Naive thymus-derived CD4-positive, alpha-beta T cell (primary cell): ENCODE data around the gene EDA. TPM values are rescaled to one million over a fixed set of nuclear protein-coding genes. Genes with fewer than 3 reads are reported as not detected.
"Not testable (repeated sequence)": the region's sequence is repeated elsewhere in the genome, so short reads cannot be mapped to it uniquely, and the experiment has no call there.

Experiments used
- ATAC-seq: fragments of 150-1000 bp; cut with Tn5 transposase; 2 replicates; pipeline ENCODE4 v1.10.0; 2021; ENCODE audit warnings: mild to moderate bottlenecking, moderate library complexity
- CTCF ChIA-PET: fragments of 350-600 bp; sonication (Branson Sonifier 250); formaldehyde crosslinking; loops from one replicate; lab custom pipeline; 2021; ENCODE audit warnings: antibody characterized with exemption; lab: Charles Lee
- POLR2A ChIA-PET: fragments of 350-600 bp; sonication (Branson Sonifier 250); formaldehyde crosslinking; loops from one replicate; lab custom pipeline; 2021; ENCODE audit warnings: antibody characterized with exemption, inconsistent platforms; lab: Charles Lee
- DNase-seq, 9 donors: peaks; one replicate each; pipeline versions ENCODE4 v3.0.0 to v3.0.0-alpha.2; 2020 to 2022; ENCODE audit warnings: mixed read lengths in 1 of 9
- H3K27ac ChIP-seq: one replicate; pipeline ENCODE4 v1.7.0; 2013; ENCODE audit warnings: mild to moderate bottlenecking, low read depth, low read length, moderate library complexity
- H3K27me3 ChIP-seq, 2 donors: one replicate each; pipeline ENCODE4 v1.7.0; 2013; ENCODE audit warnings: low read length in 2 of 2, mild to moderate bottlenecking in 2 of 2, moderate library complexity in 2 of 2; ENCODE audit not compliant: control insufficient read depth in 2 of 2, insufficient read depth in 2 of 2
- H3K36me3 ChIP-seq, 3 experiments: 1 replicate in 2 of 3; 2 replicates in 1 of 3; pipeline ENCODE4 v1.7.0; 2013; ENCODE audit warnings: low read length in 3 of 3, mild to moderate bottlenecking in 3 of 3, moderate library complexity in 1 of 3; ENCODE audit not compliant: insufficient read depth in 3 of 3, control insufficient read depth in 2 of 3
- H3K4me1 ChIP-seq, 2 donors: one replicate each; pipeline ENCODE4 v1.7.0; 2013; ENCODE audit warnings: low read length in 2 of 2, mild to moderate bottlenecking in 2 of 2, moderate library complexity in 1 of 2; ENCODE audit not compliant: control insufficient read depth in 2 of 2, insufficient read depth in 2 of 2
- H3K4me3 ChIP-seq: 2 replicates; pipeline ENCODE4 v1.7.0; 2013; ENCODE audit warnings: mild to moderate bottlenecking, low read length
- H3K9me3 ChIP-seq, 3 experiments: 1 replicate in 2 of 3; 2 replicates in 1 of 3; pipeline ENCODE4 v1.7.0; 2013; ENCODE audit warnings: low read length in 3 of 3; ENCODE audit not compliant: control insufficient read depth in 2 of 3
- H3K27ac Mint-ChIP-seq, 9 donors: one replicate each; pipeline ENCODE4 v1.8.0; 2020 to 2022; ENCODE audit warnings: mixed read lengths in 9 of 9, mild to moderate bottlenecking in 8 of 9, moderate library complexity in 5 of 9, inconsistent platforms in 2 of 9
- H3K27me3 Mint-ChIP-seq, 5 donors: one replicate each; pipeline ENCODE4 v1.8.0; 2021 to 2022; ENCODE audit warnings: mixed read lengths in 5 of 5, mild to moderate bottlenecking in 1 of 5
- H3K36me3 Mint-ChIP-seq, 5 donors: one replicate each; pipeline ENCODE4 v1.8.0; 2020 to 2022; ENCODE audit warnings: mixed read lengths in 5 of 5, mild to moderate bottlenecking in 3 of 5, inconsistent platforms in 1 of 5
- H3K4me1 Mint-ChIP-seq, 7 donors: one replicate each; pipeline ENCODE4 v1.8.0; 2020 to 2022; ENCODE audit warnings: mixed read lengths in 7 of 7, mild to moderate bottlenecking in 3 of 7, inconsistent platforms in 1 of 7
- H3K4me3 Mint-ChIP-seq, 10 donors: one replicate each; pipeline ENCODE4 v1.8.0; 2020 to 2022; ENCODE audit warnings: mild to moderate bottlenecking in 10 of 10, mixed read lengths in 10 of 10, moderate library complexity in 6 of 10, inconsistent platforms in 2 of 10
- H3K9me3 Mint-ChIP-seq, 11 donors: one replicate each; pipeline ENCODE4 v1.8.0; 2020 to 2022; ENCODE audit warnings: mixed read lengths in 11 of 11, mild to moderate bottlenecking in 4 of 11, inconsistent platforms in 1 of 11, moderate library complexity in 1 of 11
- intact Hi-C, 2 donors: fragments of 100-400 bp; cut with micrococcal nuclease; formaldehyde crosslinking; loops; one replicate each; pipeline ENCODE4 v1.15.1; 2023
- polyA plus RNA-seq, 2 donors: library from polyadenylated mRNA; unstranded; fragments of 300-500 nt; fragmentation: Illumina TruSeq; gene quantifications; one replicate each; pipeline ENCODE4 v1.2.3, GENCODE V29; 2021
- total RNA-seq, 6 experiments: library from RNA in 5 of 6; stranded (reverse) in 5 of 6; gene quantifications; 1 replicate in 5 of 6; 2 replicates in 1 of 6; pipeline ENCODE4 v1.2.3 and lab custom pipeline; 2021 to 2026

Gene EDA
- total and polyA plus RNA-seq, 7 experiments from 2014 or later, result 1.1 to 14.3 (median 2.7) TPM

- ATAC-seq (no peak), DNase-seq (no peak)
- no peak overlapping the region for H3K4me3 Mint-ChIP-seq
- CTCF ChIA-PET, result no interaction called here
- no peaks in the 10 kb centered on the region for H3K36me3 ChIP-seq
- POLR2A ChIA-PET, result no interaction called here
- no peak overlapping the region for H3K27ac ChIP-seq
- H3K4me1 ChIP-seq, result no peaks in the 10 kb centered on the region
- H3K4me1 Mint-ChIP-seq, result peaks cover 0 to 4% (median 0%) of the 10 kb centered on the region in 7 donors
- H3K9me3 Mint-ChIP-seq, result peaks cover 4 to 27% (median 7%) of the 10 kb centered on the region in 11 donors
- H3K9me3 ChIP-seq, result no peaks in the 10 kb centered on the region
- no peaks in the 10 kb centered on the region for H3K27me3 ChIP-seq
- intact Hi-C loops, result no loop called here
- no peak overlapping the region for H3K27ac Mint-ChIP-seq
- H3K36me3 Mint-ChIP-seq, result no peaks in the 10 kb centered on the region
- H3K27me3 Mint-ChIP-seq, result no peaks in the 10 kb centered on the region
- H3K4me3 ChIP-seq, result no peak overlapping the region
These were observed 199.2 kb downstream of the EDA start for GRCh38 chrX:69815063-69815462.

- POLR2A ChIA-PET, result no interaction called here
- Histone ChIP-seq H3K27ac (no peak overlapping the region), H3K9me3 (no peaks in the 10 kb centered on the region), H3K4me1 (no peaks in the 10 kb centered on the region), H3K4me3 (no peak overlapping the region), H3K27me3 (no peaks in the 10 kb centered on the region), H3K36me3 (no peaks in the 10 kb centered on the region)
- DNase-seq, result no peak
- H3K27me3 Mint-ChIP-seq, result no peaks in the 10 kb centered on the region
- no peak overlapping the region for H3K4me3 Mint-ChIP-seq
- CTCF ChIA-PET, result no interaction called here
- H3K4me1 Mint-ChIP-seq, result peaks cover 0 to 4% (median 0%) of the 10 kb centered on the region in 7 donors
- ATAC-seq, result no peak
- intact Hi-C loops, result no loop called here
- H3K9me3 Mint-ChIP-seq, result peaks cover 4 to 27% (median 9%) of the 10 kb centered on the region in 11 donors
- H3K36me3 Mint-ChIP-seq, result no peaks in the 10 kb centered on the region
- H3K27ac Mint-ChIP-seq, result no peak overlapping the region
These were observed 199.6 kb downstream of the EDA start for GRCh38 chrX:69815519-69815918.

GRCh38 chrX:69844636-69845035 is 228.7 kb downstream of the EDA start:
- ChIA-PET POLR2A (no interaction called here), CTCF (no interaction called here)
- no peaks in the 10 kb centered on the region for H3K4me1 Mint-ChIP-seq
- no peak overlapping the region for H3K27ac ChIP-seq
- H3K4me1 ChIP-seq, result no peaks in the 10 kb centered on the region
- H3K4me3 ChIP-seq, result no peak overlapping the region
- H3K4me3 Mint-ChIP-seq, result no peak overlapping the region
- H3K36me3 ChIP-seq, result no peaks in the 10 kb centered on the region
- peaks cover 0 to 8% (median 1%) of the 10 kb centered on the region in 11 donors for H3K9me3 Mint-ChIP-seq
- no peaks in the 10 kb centered on the region for H3K27me3 ChIP-seq
- ATAC-seq, result no peak
- peaks cover 0 to 4% (median 0%) of the 10 kb centered on the region in 5 donors for H3K36me3 Mint-ChIP-seq
- no peak overlapping the region for H3K27ac Mint-ChIP-seq
- intact Hi-C loops, result no loop called here
- no peak for DNase-seq
- H3K9me3 ChIP-seq, result no peaks in the 10 kb centered on the region
- H3K27me3 Mint-ChIP-seq, result no peaks in the 10 kb centered on the region

- Mint-ChIP-seq H3K9me3 (peaks cover 8 to 51% (median 13%) of the 10 kb centered on the region in 11 donors), H3K36me3 (peaks cover 0 to 12% (median 5%) of the 10 kb centered on the region in 5 donors)
- H3K4me1 ChIP-seq, H3K27ac ChIP-seq, H3K36me3 ChIP-seq, POLR2A ChIA-PET, H3K9me3 ChIP-seq, H3K27ac Mint-ChIP-seq, H3K27me3 Mint-ChIP-seq, CTCF ChIA-PET, H3K27me3 ChIP-seq, H3K4me3 Mint-ChIP-seq, ATAC-seq, DNase-seq, intact Hi-C loops, H3K4me3 ChIP-seq, H3K4me1 Mint-ChIP-seq: not testable (repeated sequence)
These were observed 244.1 kb downstream of the EDA start for GRCh38 chrX:69859999-69860398.

- Histone ChIP-seq H3K4me3 (no peak overlapping the region), H3K27me3 (no peaks in the 10 kb centered on the region), H3K27ac (no peak overlapping the region), H3K9me3 (no peaks in the 10 kb centered on the region), H3K36me3 (no peaks in the 10 kb centered on the region), H3K4me1 (no peaks in the 10 kb centered on the region)
- Mint-ChIP-seq H3K27me3 (no peaks in the 10 kb centered on the region), H3K27ac (no peak overlapping the region), H3K9me3 (peaks cover 0 to 33% (median 6%) of the 10 kb centered on the region in 11 donors), H3K4me3 (no peak overlapping the region), H3K4me1 (peaks cover 0 to 2% (median 0%) of the 10 kb centered on the region in 7 donors), H3K36me3 (peaks cover 0 to 7% (median 0%) of the 10 kb centered on the region in 5 donors)
- intact Hi-C loops, result no loop called here
- DNase-seq (no peak), ATAC-seq (no peak)
- POLR2A ChIA-PET, result no interaction called here
- CTCF ChIA-PET, result no interaction called here
These were observed 260.3 kb downstream of the EDA start for GRCh38 chrX:69876221-69876620.

GRCh38 chrX:69884210-69884609 is 268.3 kb downstream of the EDA start:
- Mint-ChIP-seq H3K4me3 (no peak overlapping the region), H3K27ac (no peak overlapping the region), H3K36me3 (peaks cover 0 to 11% (median 8%) of the 10 kb centered on the region in 5 donors), H3K4me1 (peaks cover 0 to 2% (median 0%) of the 10 kb centered on the region in 7 donors), H3K27me3 (no peaks in the 10 kb centered on the region), H3K9me3 (peaks cover 0 to 40% (median 12%) of the 10 kb centered on the region in 11 donors)
- no peaks in the 10 kb centered on the region for H3K36me3 ChIP-seq
- intact Hi-C loops, result no loop called here
- ChIA-PET POLR2A (no interaction called here), CTCF (no interaction called here)
- H3K9me3 ChIP-seq, result peaks cover 0 to 7% (median 0%) of the 10 kb centered on the region in 3 experiments
- H3K4me3 ChIP-seq, result no peak overlapping the region
- H3K27ac ChIP-seq, result no peak overlapping the region
- H3K4me1 ChIP-seq, result no peaks in the 10 kb centered on the region
- no peak for ATAC-seq
- DNase-seq, result no peak
- H3K27me3 ChIP-seq, result no peaks in the 10 kb centered on the region

GRCh38 chrX:69896046-69896445 is 280.1 kb downstream of the EDA start:
- H3K27me3 Mint-ChIP-seq, result no peaks in the 10 kb centered on the region
- Histone ChIP-seq H3K4me3 (no peak overlapping the region), H3K9me3 (no peaks in the 10 kb centered on the region), H3K27me3 (no peaks in the 10 kb centered on the region), H3K27ac (no peak overlapping the region), H3K36me3 (no peaks in the 10 kb centered on the region), H3K4me1 (no peaks in the 10 kb centered on the region)
- ATAC-seq, result no peak
- peaks cover 0 to 10% (median 0%) of the 10 kb centered on the region in 11 donors for H3K9me3 Mint-ChIP-seq
- peaks cover 0 to 2% (median 0%) of the 10 kb centered on the region in 7 donors for H3K4me1 Mint-ChIP-seq
- no peak for DNase-seq
- no peaks in the 10 kb centered on the region for H3K36me3 Mint-ChIP-seq
- CTCF ChIA-PET, result no interaction called here
- H3K4me3 Mint-ChIP-seq, result no peak overlapping the region
- intact Hi-C loops, result no loop called here
- H3K27ac Mint-ChIP-seq, result peak overlapping the region in 1 of 9 donors; percentile 22
- POLR2A ChIA-PET, result no interaction called here
